SU-DHL-6 (cell line): Measurements from ENCODE around the gene HYDIN.

Experiments used
- H2AFZ ChIP-seq: fragments of 200-600 bp; sonication (generic); 2 replicates; pipeline ENCODE4 v1.6.1; 2014; ENCODE audit warnings: low read depth, mild to moderate bottlenecking, moderate library complexity, mixed read lengths, antibody characterized with exemption, low read length; ENCODE audit not compliant: severe bottlenecking
- H3F3A ChIP-seq: fragments of 200-600 bp; shearing (Covaris generic); 2 replicates; pipeline ENCODE4 v1.6.0; 2016; ENCODE audit warnings: antibody characterized with exemption, mild to moderate bottlenecking; ENCODE audit not compliant: insufficient read depth
- H3K27ac ChIP-seq: fragments of 200-600 bp; sonication (generic); 2 replicates; pipeline ENCODE4 v1.5.1; 2016; ENCODE audit warnings: low read depth, mild to moderate bottlenecking, low read length, moderate library complexity, mixed read lengths
- H3K27me3 ChIP-seq: fragments of 200-600 bp; sonication (generic), shearing (Covaris generic); 2 replicates; pipeline ENCODE4 v1.6.0; 2014; ENCODE audit warnings: mild to moderate bottlenecking, low read length
- H3K36me3 ChIP-seq: fragments of 200-600 bp; sonication (generic); 2 replicates; pipeline ENCODE4 v1.6.1; 2014; ENCODE audit warnings: mild to moderate bottlenecking, low read length, mixed read lengths
- H3K4me2 ChIP-seq: fragments of 300-600, 200-600 bp; shearing (Covaris generic), sonication (generic); 2 replicates; pipeline ENCODE4 v1.6.0; 2014; ENCODE audit warnings: low read length, low read depth, mild to moderate bottlenecking; ENCODE audit not compliant: poor library complexity, severe bottlenecking
- H3K4me3 ChIP-seq: fragments of 200-600 bp; sonication (generic); 2 replicates; pipeline ENCODE4 v1.5.1; 2014; ENCODE audit warnings: antibody characterized with exemption, low read length, mild to moderate bottlenecking, mixed read lengths; ENCODE audit not compliant: insufficient read depth, poor library complexity, severe bottlenecking
- H3K79me2 ChIP-seq: fragments of 200-600 bp; sonication (generic); 2 replicates; pipeline ENCODE4 v1.6.1; 2014; ENCODE audit warnings: mild to moderate bottlenecking, low read length, moderate library complexity; ENCODE audit not compliant: insufficient read depth
- H3K9ac ChIP-seq: fragments of 200-600 bp; sonication (generic); 2 replicates; pipeline ENCODE4 v1.7.0; 2014; ENCODE audit warnings: mild to moderate bottlenecking, low read length
- H3K9me2 ChIP-seq: fragments of 200-600 bp; sonication (generic); replicated peaks from 2 replicates; pipeline ENCODE4 v1.6.1; 2014; ENCODE audit warnings: low read length; ENCODE audit not compliant: insufficient read depth
- H3K9me3 ChIP-seq: fragments of 200-600 bp; sonication (generic); 2 replicates; pipeline ENCODE4 v1.6.1; 2014; ENCODE audit warnings: low read length, mixed read lengths; ENCODE audit not compliant: insufficient read depth
- H4K20me1 ChIP-seq: fragments of 200-600 bp; sonication (generic); 2 replicates; pipeline ENCODE4 v1.6.1; 2014; ENCODE audit warnings: low read depth, mild to moderate bottlenecking, antibody characterized with exemption, low read length, moderate library complexity, mixed read lengths
- CTCF ChIP-seq: fragments of 200-600 bp; sonication (generic); IDR thresholded peaks from one replicate; pipeline ENCODE4 v1.5.1; 2017; ENCODE audit warnings: antibody characterized with exemption, mild to moderate bottlenecking, low read length, moderate library complexity; ENCODE audit not compliant: insufficient read depth, poor library complexity, severe bottlenecking
- EZH2phosphoT487 ChIP-seq: fragments of 200-600 bp; sonication (generic), shearing (Covaris generic); conservative IDR thresholded peaks from 2 replicates; pipeline ENCODE4 v1.6.1; 2018; ENCODE audit warnings: mild to moderate bottlenecking, antibody characterized with exemption, low read length, moderate library complexity, mixed read lengths

Gene HYDIN

GRCh38 chr16:71242036-71242435 lies 11.5 kb upstream of the HYDIN start:
- Histone ChIP-seq H3K4me2 (no peak overlapping the region), H3K27ac (no peak overlapping the region), H3K4me3 (no peak overlapping the region), H3K27me3 (no peaks in the 10 kb centered on the region), H3K36me3 (no peaks in the 10 kb centered on the region), H2AFZ (no peak overlapping the region), H3F3A (no peaks in the 10 kb centered on the region), H3K79me2 (no peaks in the 10 kb centered on the region), H3K9me2 (no peaks in the 10 kb centered on the region), H3K9me3 (no peaks in the 10 kb centered on the region), H4K20me1 (no peaks in the 10 kb centered on the region), H3K9ac (no peak overlapping the region)
- no peak for TF ChIP-seq EZH2phosphoT487
- no peak for TF ChIP-seq CTCF

- Histone ChIP-seq H3F3A (no peaks in the 10 kb centered on the region), H3K4me3 (no peak overlapping the region), H3K9me2 (no peaks in the 10 kb centered on the region; the same call in 1 of the 2 replicates), H3K9me3 (peaks cover 17% of the 10 kb centered on the region), H3K79me2 (no peaks in the 10 kb centered on the region), H2AFZ (no peak overlapping the region), H3K4me2 (no peak overlapping the region), H4K20me1 (no peaks in the 10 kb centered on the region), H3K27me3 (no peaks in the 10 kb centered on the region), H3K36me3 (no peaks in the 10 kb centered on the region), H3K27ac (no peak overlapping the region), H3K9ac (no peak overlapping the region)
- TF ChIP-seq EZH2phosphoT487 (no peak), CTCF (no peak)
These were observed 1.2 kb downstream of the HYDIN start for GRCh38 chr16:71229344-71229743.

- no peaks in the 10 kb centered on the region for H4K20me1 ChIP-seq
- H3F3A ChIP-seq, result no peaks in the 10 kb centered on the region
- no peaks in the 10 kb centered on the region for H3K27me3 ChIP-seq
- no peak overlapping the region for H3K4me3 ChIP-seq
- H3K4me2 ChIP-seq, result no peak overlapping the region
- H3K27ac ChIP-seq, result no peak overlapping the region
- H2AFZ ChIP-seq, result no peak overlapping the region
- H3K36me3 ChIP-seq, result no peaks in the 10 kb centered on the region
- no peak overlapping the region for H3K9ac ChIP-seq
- H3K79me2 ChIP-seq, result no peaks in the 10 kb centered on the region
- H3K9me3 ChIP-seq, result peaks cover 17% of the 10 kb centered on the region
- no peak for TF ChIP-seq CTCF
- no peak for TF ChIP-seq EZH2phosphoT487
- no peaks in the 10 kb centered on the region for H3K9me2 ChIP-seq
These were observed 4.0 kb downstream of the HYDIN start for GRCh38 chr16:71226229-71227141.
